Smooth muscle cell (in vitro differentiated cells): ENCODE results near the gene P2RY8. TPM values are rescaled to one million over a fixed set of nuclear protein-coding genes. Genes with fewer than 3 reads are reported as not detected.

Source experiments
- DNase-seq: peaks from one replicate; lab custom pipeline; 2025; ENCODE audit not compliant: unreplicated experiment; lab: John Stamatoyannopoulos, UW
- H2AFZ ChIP-seq: fragments of 200-600 bp; sonication (generic); 2 replicates; pipeline ENCODE4 v1.6.0; 2016; ENCODE audit warnings: antibody characterized with exemption, low read depth, mild to moderate bottlenecking
- H3F3A ChIP-seq: fragments of 200-600 bp; sonication (generic); 2 replicates; pipeline ENCODE4 v1.6.0; 2017; ENCODE audit warnings: antibody characterized with exemption, low read depth
- H3K27ac ChIP-seq: fragments of 200-600 bp; sonication (generic); 2 replicates; pipeline ENCODE4 v1.5.1; 2016; ENCODE audit warnings: low read depth, mild to moderate bottlenecking
- H3K27me3 ChIP-seq: fragments of 200-600 bp; sonication (generic); 2 replicates; pipeline ENCODE4 v1.6.1; 2016; ENCODE audit warnings: low read depth, mild to moderate bottlenecking
- H3K36me3 ChIP-seq: fragments of 200-600 bp; sonication (generic); 2 replicates; pipeline ENCODE4 v1.5.1; 2016; ENCODE audit warnings: low read depth
- H3K4me1 ChIP-seq: fragments of 200-600 bp; sonication (generic); 2 replicates; pipeline ENCODE4 v1.5.1; 2016; ENCODE audit warnings: low read depth
- H3K4me2 ChIP-seq: fragments of 200-600 bp; sonication (generic); 2 replicates; pipeline ENCODE4 v1.6.0; 2016; ENCODE audit warnings: mild to moderate bottlenecking
- H3K4me3 ChIP-seq: fragments of 200-600 bp; sonication (generic); 2 replicates; pipeline ENCODE4 v1.5.1; 2016; ENCODE audit warnings: mild to moderate bottlenecking
- H3K79me2 ChIP-seq: fragments of 200-600 bp; sonication (generic); 2 replicates; pipeline ENCODE4 v1.6.0; 2016; ENCODE audit warnings: low read depth, mild to moderate bottlenecking
- H3K9ac ChIP-seq: fragments of 200-600 bp; sonication (generic); 2 replicates; pipeline ENCODE4 v1.6.0; 2016; ENCODE audit warnings: low read depth
- H3K9me3 ChIP-seq: fragments of 200-600 bp; sonication (generic); replicated peaks from 2 replicates; pipeline ENCODE4 v1.5.1; 2016; ENCODE audit warnings: low read depth
- H4K20me1 ChIP-seq: fragments of 200-600 bp; sonication (generic); 2 replicates; pipeline ENCODE4 v1.6.0; 2016; ENCODE audit warnings: low read depth
- CTCF ChIP-seq: fragments of 200-600 bp; sonication (generic); IDR thresholded peaks from 2 replicates; pipeline ENCODE4 v1.5.1; 2017; ENCODE audit warnings: borderline replicate concordance, mild to moderate bottlenecking, antibody characterized with exemption; ENCODE audit not compliant: insufficient read depth, poor library complexity, severe bottlenecking
- WGBS: methylation state at CpG from one replicate; pipeline ENCODE4 v1.1.7; 2016; ENCODE audit warnings: low lambda C conversion rate; 5-methylcytosine and 5-hydroxymethylcytosine counted together
- polyA plus RNA-seq: library from polyadenylated mRNA; unstranded; fragments of >200 nt; fragmentation: Nextera tagmentation; extraction: Ambion mirVana; gene quantifications from 2 replicates; pipeline ENCODE4 v1.2.1, GENCODE V29; 2016
- total RNA-seq: library from RNA; depleted of rRNA; stranded (reverse); fragments of >200 nt; gene quantifications from 2 replicates; pipeline ENCODE4 v1.2.3, GENCODE V29; 2014

The P2RY8 gene
- total and polyA plus RNA-seq, 2 experiments from 2014 or later = not detected

- no peak for TF ChIP-seq CTCF
- H4K20me1 ChIP-seq = no peaks in the 10 kb centered on the region
- no peaks in the 10 kb centered on the region for H3K4me1 ChIP-seq
- H3K36me3 ChIP-seq = no peaks in the 10 kb centered on the region
- no peak for DNase-seq
- H3K9me3 ChIP-seq = no peaks in the 10 kb centered on the region
- no peak overlapping the region for H3K4me2 ChIP-seq
- no peaks in the 10 kb centered on the region for H3K27me3 ChIP-seq
- no peaks in the 10 kb centered on the region for H3F3A ChIP-seq
- H3K79me2 ChIP-seq = no peaks in the 10 kb centered on the region
- H3K4me3 ChIP-seq = no peak overlapping the region
- H3K9ac ChIP-seq = no peak overlapping the region
- no peak overlapping the region for H3K27ac ChIP-seq
- 76% methylated on average over 9 of the region's 9 CpGs for WGBS
- no peak overlapping the region for H2AFZ ChIP-seq
Observed at GRCh38 chrX:1528186-1528883, 8.7 kb downstream of the P2RY8 start.

DNA sequence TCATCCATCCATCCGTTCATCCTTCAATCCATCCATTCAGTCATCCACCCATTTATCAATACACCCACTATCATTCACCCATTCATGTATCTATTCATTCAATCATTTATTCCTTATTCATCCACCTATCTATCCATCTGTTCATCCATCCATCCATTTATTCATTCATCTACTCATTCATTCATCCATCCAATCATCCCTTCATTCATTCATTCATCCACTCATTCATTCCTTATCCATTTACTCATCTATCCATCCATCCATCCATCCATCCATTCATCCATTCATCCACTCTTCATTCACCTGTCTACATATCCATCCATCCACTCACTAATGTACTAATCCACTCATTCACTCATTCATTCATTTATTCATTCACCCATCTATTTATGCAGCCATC lies 9.5 kb downstream of the P2RY8 start:
- H3K9me3 ChIP-seq = no peaks in the 10 kb centered on the region
- no peaks in the 10 kb centered on the region for H3F3A ChIP-seq
- no peaks in the 10 kb centered on the region for H3K79me2 ChIP-seq
- no peaks in the 10 kb centered on the region for H3K27me3 ChIP-seq
- no peaks in the 10 kb centered on the region for H3K36me3 ChIP-seq
- no peak overlapping the region for H3K27ac ChIP-seq
- H3K9ac ChIP-seq = no peak overlapping the region
- no peak for TF ChIP-seq CTCF
- no peak overlapping the region for H3K4me3 ChIP-seq
- H2AFZ ChIP-seq = no peak overlapping the region
- WGBS = 89% methylated on average over 1 of the region's 1 CpG
- H3K4me1 ChIP-seq = no peaks in the 10 kb centered on the region
- no peak overlapping the region for H3K4me2 ChIP-seq
- DNase-seq = no peak
- no peaks in the 10 kb centered on the region for H4K20me1 ChIP-seq

- Histone ChIP-seq H2AFZ (no peak overlapping the region), H4K20me1 (no peaks in the 10 kb centered on the region), H3K79me2 (no peaks in the 10 kb centered on the region), H3K27ac (no peak overlapping the region), H3K27me3 (no peaks in the 10 kb centered on the region), H3K9ac (no peak overlapping the region), H3K4me1 (no peaks in the 10 kb centered on the region), H3K9me3 (no peaks in the 10 kb centered on the region), H3K36me3 (no peaks in the 10 kb centered on the region), H3K4me2 (no peak overlapping the region), H3K4me3 (no peak overlapping the region), H3F3A (no peaks in the 10 kb centered on the region)
- DNase-seq = no peak
- WGBS = 90% methylated on average over 4 of the region's 4 CpGs
- TF ChIP-seq CTCF = no peak
Observed at GRCh38 chrX:1526565-1526964, 10.4 kb downstream of the P2RY8 start.

GRCh38 chrX:1525583-1526355 lies 11.2 kb downstream of the P2RY8 start:
- no peaks in the 10 kb centered on the region for H3F3A ChIP-seq
- TF ChIP-seq CTCF = no peak
- H3K27ac ChIP-seq = no peak overlapping the region

More at GRCh38 chrX:1525583-1526355, 11.2 kb downstream of the P2RY8 start:
- H2AFZ ChIP-seq = no peak overlapping the region
- no peak overlapping the region for H3K9ac ChIP-seq
- DNase-seq = no peak
- no peaks in the 10 kb centered on the region for H3K27me3 ChIP-seq
- H3K4me1 ChIP-seq = no peaks in the 10 kb centered on the region
- H3K4me2 ChIP-seq = no peak overlapping the region
- H3K4me3 ChIP-seq = no peak overlapping the region
- H3K79me2 ChIP-seq = no peaks in the 10 kb centered on the region
- H3K36me3 ChIP-seq = no peaks in the 10 kb centered on the region
- no peaks in the 10 kb centered on the region for H3K9me3 ChIP-seq
- H4K20me1 ChIP-seq = no peaks in the 10 kb centered on the region
- WGBS = 90% methylated on average over 6 of the region's 6 CpGs
